Fibroblast of skin of scalp (primary cell): ENCODE results near the gene VASN.
A peak's percentile ranks its signal among the peaks of the same experiment; 100 is the strongest.
"Not testable (repeated sequence)": the region's sequence is repeated elsewhere in the genome, so short reads cannot be mapped to it uniquely, and the experiment has no call there.

ENCODE experiments used
- DNase-seq: peaks from one replicate; pipeline ENCODE4 v3.0.0-alpha.2; 2013

The VASN gene

DNA sequence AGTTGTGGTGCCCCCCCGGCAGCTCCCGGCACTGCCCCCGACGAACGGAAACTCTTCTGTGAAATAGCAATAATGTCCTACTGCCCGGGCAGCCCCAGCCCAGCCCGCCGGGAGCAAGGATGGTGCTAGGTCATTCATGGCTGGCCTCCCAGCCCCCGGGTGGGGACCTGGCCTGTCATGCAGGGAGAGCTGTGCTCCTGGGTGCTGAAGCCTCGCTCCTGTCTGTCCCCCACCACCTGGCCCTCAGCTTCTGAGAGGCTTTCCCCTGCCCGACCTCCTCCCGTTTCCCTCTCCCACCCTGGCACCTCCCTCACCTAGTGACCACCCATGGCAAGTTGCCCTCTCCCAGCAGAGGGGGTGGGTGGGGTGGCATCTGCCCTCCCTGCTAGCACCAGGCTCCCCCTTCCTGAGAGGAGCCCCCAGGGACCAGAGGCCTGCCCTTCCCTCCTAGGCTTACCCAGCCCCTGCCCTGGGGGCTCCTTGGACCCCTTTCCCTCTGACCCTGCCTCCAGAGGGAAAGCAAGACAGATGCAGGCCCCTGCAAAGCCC lies 34.0 kb upstream of the VASN start:
- DNase-seq = no peak

DNA sequence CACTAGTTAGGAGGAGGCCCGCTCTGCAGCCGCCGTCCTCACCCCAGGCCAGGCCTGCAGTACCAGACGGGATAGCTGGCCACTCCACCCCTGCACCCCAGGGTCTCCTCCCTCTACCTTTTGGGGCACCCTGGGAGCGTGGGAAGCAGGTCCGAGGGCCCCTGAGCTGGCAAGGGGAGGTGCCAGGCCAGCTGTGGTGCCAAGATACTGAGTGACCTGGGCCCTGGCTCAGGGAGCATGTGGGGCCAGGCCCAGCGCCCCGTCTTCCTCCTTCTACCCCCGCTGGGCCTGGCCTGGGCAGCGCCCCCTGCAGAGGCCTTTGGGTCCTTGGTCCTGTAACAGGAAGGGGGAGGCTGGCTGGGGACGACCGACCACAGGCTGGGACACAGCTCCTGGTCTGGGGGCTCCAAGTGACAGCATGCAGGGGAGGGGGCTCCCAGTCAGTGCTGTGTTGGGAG lies 33.5 kb upstream of the VASN start:
- DNase-seq = no peak

DNA sequence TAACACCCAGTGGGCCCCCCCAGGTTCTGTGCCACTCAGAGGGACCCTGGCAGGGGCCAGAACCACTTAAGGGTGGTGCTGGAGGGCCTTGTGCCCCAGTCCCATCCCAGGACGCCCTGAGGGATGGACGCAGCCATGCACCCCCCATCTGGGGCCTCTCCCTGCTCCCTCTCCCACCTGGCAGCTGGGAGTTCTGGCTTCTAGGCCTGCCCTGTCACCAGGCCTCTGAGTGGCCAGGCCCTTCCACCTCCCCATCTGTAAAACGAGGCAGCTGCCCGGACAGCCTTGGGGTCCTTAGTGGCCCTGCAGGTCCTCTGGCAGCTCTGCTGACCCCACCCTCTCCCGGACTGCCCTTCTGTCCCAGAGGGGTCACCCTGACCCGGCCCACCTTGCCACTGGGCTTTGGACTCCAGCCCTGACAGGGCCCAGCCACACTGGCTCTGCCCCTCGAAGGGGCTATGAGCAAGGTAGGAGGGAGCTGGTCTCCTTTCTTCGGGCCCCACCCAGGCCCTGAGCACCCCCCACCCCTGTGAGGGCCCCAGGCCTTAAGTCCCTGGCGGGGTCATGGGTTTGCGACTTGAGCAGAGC lies 32.8 kb upstream of the VASN start:
- DNase-seq = no peak

- DNase-seq = no peak
Measured at GRCh38 chr16:4339455-4339854, 32.2 kb upstream of the VASN start.

- DNase-seq = peak; percentile 68
Measured at GRCh38 chr16:4339909-4340308, 31.7 kb upstream of the VASN start.

- no peak for DNase-seq
Measured at GRCh38 chr16:4340443-4340842, 31.2 kb upstream of the VASN start.

- no peak for DNase-seq
Measured at GRCh38 chr16:4341250-4341649, 30.4 kb upstream of the VASN start.

DNA sequence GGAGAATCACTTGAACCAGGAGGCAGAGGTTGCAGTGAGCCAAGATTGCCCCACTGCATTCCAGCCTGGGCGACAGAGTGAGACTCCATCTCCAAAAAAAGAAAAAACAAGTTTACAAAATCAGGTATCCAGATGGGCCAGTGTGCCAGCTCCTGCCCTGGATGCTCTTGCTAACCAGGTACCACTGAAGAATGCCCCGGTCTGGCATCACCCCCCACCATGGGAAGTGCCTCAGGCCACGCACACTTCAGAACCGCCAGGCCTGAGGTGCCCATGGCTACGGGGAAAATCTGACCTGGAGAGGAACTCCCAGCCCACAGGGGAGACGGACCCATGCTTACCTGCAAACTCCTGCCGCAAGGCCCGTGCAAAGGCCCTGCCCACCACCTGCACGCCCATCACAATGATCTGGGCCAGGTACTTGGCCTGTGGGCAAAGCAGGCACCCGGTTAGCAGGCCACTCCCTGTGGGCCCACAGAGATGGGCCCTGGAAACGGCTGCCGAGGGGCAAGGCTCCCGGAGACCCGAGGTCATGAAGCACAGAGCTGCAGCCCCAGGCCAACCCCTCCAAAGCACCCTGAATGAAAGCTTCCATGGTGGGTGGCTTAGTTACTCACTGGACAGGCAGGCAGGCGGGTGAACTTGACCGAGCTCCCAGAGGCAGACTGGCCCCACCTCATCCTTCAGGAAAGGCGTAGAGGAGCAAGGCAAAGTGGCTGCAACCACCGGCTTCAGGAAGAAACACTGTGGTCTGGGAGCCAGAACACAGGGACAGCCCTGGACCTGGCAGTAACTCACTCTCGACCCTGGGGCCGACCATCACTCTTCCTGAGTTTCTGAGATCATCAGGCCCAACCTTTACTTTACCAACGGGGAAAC lies 28.5 kb upstream of the VASN start:
- no peak for DNase-seq

- not testable (repeated sequence) for DNase-seq
Measured at GRCh38 chr16:4344300-4344982, 27.2 kb upstream of the VASN start.

DNA sequence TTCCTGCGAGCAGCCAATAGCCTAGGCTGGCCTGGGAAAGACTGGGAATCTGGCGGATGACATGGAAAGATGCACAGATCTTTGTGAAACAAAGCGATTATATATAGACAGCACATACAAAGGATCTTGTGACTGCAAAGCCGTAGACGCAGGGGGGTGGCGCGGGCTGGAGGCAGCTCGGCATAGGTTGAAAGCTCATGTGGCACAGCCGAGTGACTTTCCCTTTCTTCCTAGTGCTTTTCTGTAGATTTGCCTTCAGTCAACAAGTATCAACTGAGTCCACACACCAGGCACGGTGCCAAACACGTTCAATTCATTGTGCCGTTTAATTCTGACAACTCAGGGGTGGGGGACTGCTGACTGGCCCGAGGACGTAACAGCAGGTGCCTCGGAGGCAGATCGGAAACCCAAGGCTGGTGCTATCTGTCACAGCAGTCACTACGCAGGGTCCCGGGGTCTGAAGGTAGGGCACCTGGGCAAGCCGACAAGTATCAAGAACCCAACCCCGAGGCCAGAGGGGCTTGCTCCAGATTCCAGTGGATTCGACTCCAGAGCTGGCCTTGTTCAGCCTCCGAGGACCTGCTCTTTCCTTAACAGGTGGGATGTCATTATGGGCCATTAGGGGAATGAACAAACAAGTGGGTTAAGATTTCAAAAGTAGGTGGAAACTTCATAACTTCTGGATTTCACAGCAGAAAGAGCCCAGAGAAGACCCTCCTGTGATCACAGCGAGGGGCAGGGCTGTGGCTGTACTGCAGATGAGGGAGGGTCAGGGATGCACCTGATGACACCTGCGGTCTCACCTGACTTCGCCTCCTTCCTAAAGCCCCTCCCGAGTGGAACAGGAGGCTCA lies 26.4 kb upstream of the VASN start:
- no peak for DNase-seq

DNA sequence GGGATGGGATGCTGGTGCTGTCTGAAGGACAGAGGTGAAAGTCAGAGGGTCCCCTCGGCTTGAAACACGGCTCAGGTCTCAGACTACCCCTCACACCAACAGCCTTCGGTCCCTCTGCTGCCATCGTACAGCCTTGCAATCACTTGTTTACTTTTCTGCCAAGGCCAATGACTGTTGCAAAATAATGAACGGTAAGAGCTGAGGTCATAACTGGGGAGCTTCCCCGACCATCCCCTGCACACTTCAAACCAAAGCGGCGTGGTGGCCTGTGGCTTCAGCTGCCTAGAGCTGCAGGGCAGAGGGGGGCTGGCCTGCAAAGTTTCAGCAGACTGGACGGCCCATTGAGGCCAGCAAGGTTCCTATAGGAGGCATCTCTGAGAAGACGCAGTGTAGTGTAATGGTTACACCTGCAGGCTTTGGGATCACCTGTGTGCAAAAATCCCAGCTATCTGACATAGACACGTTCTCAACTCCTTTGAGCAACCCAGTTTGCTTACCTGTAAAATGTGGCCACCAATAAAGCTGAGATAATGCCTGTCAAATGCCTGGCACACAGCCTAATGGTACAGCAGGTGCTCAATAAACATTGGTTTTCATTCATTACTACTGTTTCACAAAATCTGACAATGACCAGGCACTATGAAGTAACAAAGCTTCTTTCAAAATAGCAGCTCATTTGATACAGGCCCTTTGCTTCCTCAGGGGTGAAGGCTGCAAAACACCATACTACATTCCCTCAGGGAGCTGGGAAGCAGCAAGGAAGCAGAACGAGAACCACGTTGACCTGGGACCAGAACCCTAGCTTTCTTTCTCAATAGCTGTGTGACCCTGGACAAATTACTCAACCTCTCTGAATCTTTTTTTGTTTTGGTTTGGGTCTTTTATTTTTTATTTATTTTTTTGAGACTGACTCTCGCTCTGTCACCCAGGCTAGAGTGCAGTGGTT lies 25.5 kb upstream of the VASN start:
- DNase-seq = no peak

DNA sequence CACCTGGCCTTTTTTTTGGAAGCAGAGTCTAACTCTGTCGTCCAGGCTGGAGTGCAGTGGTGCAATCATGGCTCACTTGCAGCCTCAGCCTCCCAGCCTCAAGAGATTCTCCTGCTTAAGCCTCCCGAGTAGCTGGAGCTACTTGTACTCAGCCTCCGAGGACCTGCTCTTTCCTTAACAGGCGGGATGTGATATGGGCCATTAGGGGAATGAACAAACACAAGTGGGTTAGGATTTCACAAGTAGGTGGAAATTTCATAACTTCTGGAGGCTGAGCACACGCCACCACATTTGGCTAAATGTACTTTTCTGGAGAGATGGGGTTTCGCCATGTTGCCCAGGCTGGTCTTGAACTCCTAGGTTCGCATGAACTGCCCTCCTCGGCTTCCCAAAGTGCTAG lies 24.6 kb upstream of the VASN start:
- no peak for DNase-seq

DNA sequence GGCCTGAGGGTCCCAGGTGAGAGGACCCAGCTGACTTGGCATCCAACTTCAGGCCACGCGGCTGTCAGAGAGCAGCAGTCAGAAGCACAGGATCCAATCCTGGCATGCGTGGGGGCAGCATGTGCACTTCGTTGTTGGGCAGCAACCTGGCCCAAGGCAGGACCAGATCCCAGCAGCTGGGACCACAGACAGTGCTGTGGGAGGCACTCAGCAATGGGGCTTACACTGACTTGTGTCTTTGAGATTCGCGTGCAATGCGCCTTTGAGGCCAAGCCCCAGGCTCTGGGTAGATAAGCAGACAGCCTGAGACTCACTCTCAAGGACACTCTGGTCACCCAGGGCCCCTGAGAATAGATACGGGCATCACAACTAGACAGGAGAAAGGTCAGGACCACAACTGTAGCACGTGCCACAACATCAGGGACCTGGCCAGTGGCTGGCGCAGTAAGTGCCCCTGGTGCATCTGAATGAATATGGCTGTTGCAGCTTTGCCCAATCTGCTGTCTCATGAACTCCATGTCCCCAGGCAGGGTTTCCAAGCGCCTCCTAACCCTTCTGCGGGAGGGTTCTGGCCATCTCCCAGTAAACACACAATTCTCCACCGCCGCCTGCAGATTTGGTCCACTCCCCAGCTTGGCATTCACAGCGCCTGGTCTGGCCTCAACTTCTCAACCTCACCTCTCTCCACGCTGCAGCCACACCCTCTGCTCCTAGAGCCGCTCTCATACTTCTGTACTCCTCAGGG lies 23.7 kb upstream of the VASN start:
- DNase-seq = no peak

DNA sequence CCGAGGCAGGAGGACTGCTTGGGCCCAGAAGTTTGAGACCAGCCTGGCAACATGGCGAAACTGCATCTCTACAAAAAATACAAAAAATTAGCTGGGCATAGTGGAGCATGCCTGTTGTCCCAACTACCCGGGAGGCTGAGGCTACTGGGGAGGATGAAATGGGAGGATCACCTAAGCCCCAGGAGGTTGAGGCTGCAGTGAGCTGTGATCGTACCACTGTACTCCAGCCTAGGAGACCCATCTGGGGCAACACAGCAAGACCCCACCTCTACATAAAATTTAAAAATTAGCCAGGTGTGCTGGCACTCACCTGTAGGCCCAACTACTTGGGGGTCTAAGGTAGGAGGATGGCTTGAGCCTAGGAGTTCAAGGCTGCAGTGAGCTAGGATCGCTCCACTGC lies 22.3 kb upstream of the VASN start:
- DNase-seq = no peak

- DNase-seq = no peak
Measured at GRCh38 chr16:4350365-4350786, 21.3 kb upstream of the VASN start.

GRCh38 chr16:4350787-4351659 lies 20.6 kb upstream of the VASN start, which contains the start of gene PAM16:
TSS of gene PAM16 (minus strand) at chr16:4351321. CDS start at chr16:4351234, 87 bp downstream.
- peak; percentile 94 for DNase-seq

- DNase-seq = peak; percentile 84
Measured at GRCh38 chr16:4351880-4352279, 19.8 kb upstream of the VASN start.

DNA sequence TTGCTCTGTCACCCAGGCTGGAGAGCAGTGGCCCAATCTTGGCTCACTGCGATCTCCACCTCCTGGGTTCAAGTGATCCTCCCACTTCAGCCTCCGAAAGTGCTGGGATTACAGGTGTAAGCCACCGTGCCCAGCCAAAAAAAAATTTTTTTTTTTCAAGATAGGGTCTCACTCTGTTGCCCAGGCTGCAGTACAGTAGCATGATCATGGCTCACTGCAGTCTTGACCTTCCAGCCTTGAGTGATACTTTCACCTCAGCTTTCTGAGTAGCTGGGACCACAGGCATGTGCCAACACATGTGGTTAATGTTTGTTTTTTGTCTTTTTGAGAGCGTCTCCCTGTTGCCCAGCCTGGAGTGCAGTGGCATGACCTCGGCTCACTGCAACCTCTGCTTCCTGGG lies 18.8 kb upstream of the VASN start:
- DNase-seq = no peak

GRCh38 chr16:4353675-4354074 lies 18.0 kb upstream of the VASN start:
- no peak for DNase-seq
